MCF 10A (cell line): ENCODE data around the gene ME3. TPM values are rescaled to one million over a fixed set of nuclear protein-coding genes. Genes with fewer than 3 reads are reported as not detected.

ENCODE experiments used
- BruUV-seq: library from RNA; stranded (reverse); fragments of 400-500 nt; replicated peaks from 2 replicates; lab custom pipeline; 2021; lab: Mats Ljungman, UMichigan
- CTCF ChIA-PET: fragments of 300-600 bp; sonication (Branson Sonifier 250); formaldehyde crosslinking; extraction: SDS; loops from one replicate; lab custom pipeline; 2021; ENCODE audit warnings: antibody characterized with exemption, inconsistent platforms; lab: Yijun Ruan, JAX
- POLR2A ChIA-PET: fragments of 300-600, 350-650 bp; sonication (Branson Sonifier 250); formaldehyde crosslinking; extraction: SDS; loops from one replicate; lab custom pipeline; 2020; ENCODE audit warnings: antibody characterized with exemption, inconsistent platforms; lab: Yijun Ruan, JAX
- DNase-seq: peaks from one replicate; pipeline ENCODE4 v3.0.0-alpha.2; 2018; ENCODE audit not compliant: unreplicated experiment
- H3K27ac Mint-ChIP-seq: one replicate; pipeline ENCODE4 v1.8.0; 2022; ENCODE audit warnings: mild to moderate bottlenecking, low read depth, mixed read lengths; ENCODE audit not compliant: unreplicated experiment
- H3K27me3 Mint-ChIP-seq: one replicate; pipeline ENCODE4 v1.8.0; 2022; ENCODE audit warnings: mixed read lengths; ENCODE audit not compliant: insufficient read depth, unreplicated experiment
- H3K36me3 Mint-ChIP-seq: one replicate; pipeline ENCODE4 v1.8.0; 2022; ENCODE audit warnings: mild to moderate bottlenecking, moderate library complexity, mixed read lengths; ENCODE audit not compliant: insufficient read depth, unreplicated experiment
- H3K4me1 Mint-ChIP-seq: one replicate; pipeline ENCODE4 v1.8.0; 2022; ENCODE audit warnings: mixed read lengths; ENCODE audit not compliant: insufficient read depth, unreplicated experiment
- H3K4me3 Mint-ChIP-seq: one replicate; pipeline ENCODE4 v1.8.0; 2022; ENCODE audit warnings: mild to moderate bottlenecking, moderate library complexity, mixed read lengths; ENCODE audit not compliant: unreplicated experiment
- H3K9me3 Mint-ChIP-seq: one replicate; pipeline ENCODE4 v1.8.0; 2022; ENCODE audit warnings: mixed read lengths; ENCODE audit not compliant: unreplicated experiment
- intact Hi-C: fragments of 100-400 bp; cut with micrococcal nuclease; formaldehyde crosslinking; loops from 2 replicates; pipeline ENCODE4 v1.14.1; 2022
- total RNA-seq: library from RNA; stranded (reverse); gene quantifications from 2 replicates; pipeline ENCODE4 v1.2.3, GENCODE V29; 2022
- TF ChIP-seq, protein P1 (sequence below): fragments of 200-600 bp; IDR thresholded peaks from one replicate; pipeline ENCODE4 v1.8.0; 2022; ENCODE audit warnings: antibody characterized with exemption, mild to moderate bottlenecking; ENCODE audit not compliant: unreplicated experiment

The ME3 gene
- total RNA-seq, 1 experiment from 2014 or later = not detected

DNA sequence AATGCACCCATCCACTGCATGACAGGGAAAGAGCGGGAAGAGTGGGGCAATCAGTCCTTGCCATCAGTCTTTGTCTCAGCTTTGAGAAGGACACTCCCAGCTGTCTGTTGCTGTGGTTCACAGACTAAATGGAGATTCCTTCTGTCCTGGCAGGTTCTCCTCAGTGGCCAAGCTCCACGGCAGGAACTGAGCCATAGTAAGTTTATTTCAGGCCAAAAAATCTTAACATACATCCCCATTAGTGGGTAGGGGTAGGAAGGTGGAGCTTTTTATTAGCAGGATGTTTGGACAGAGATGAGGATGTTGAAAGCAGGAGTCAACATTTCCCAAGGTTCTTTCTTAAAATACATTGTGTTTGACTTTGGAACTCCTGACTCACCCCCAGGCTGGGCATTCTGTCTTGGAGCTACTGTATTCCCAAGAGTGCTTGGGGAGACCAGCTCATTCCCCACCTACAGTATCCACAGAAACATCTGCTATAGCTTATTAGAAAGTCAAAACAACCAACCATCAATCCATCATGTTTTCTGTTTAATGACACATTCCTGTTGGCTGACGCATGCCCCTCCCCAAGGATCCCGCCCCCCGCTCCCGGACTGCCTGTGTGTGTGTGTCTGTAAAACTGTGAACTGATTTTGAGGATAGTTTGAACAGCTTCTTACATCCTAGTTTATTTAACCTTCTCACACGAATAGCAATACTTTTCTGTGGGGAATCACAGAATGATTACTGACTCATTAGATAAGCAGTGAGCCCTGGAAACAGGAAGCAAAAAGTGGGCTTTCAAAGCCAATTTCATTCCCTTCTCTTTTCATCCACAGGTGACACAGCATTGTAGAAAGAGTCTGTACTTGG lies 188.2 kb downstream of the ME3 start:
- DNase-seq = peak; percentile 88
- no peaks in the 10 kb centered on the region for H3K9me3 Mint-ChIP-seq
- ChIA-PET CTCF (interaction anchor here (0.6 to 3.7 kb wide), 9 partner anchors 12 to 134 kb away, joined by 3 to 18 read pairs (median 3); no protein-coding TSS in a partner anchor), POLR2A (interaction anchor here (1.0 to 1.2 kb wide), 5 partner anchors 14 to 75 kb away, joined by 3 read pairs; no protein-coding TSS in a partner anchor)
- peak overlapping the region; percentile 39 for H3K27ac Mint-ChIP-seq
- TF ChIP-seq, protein P1, sequence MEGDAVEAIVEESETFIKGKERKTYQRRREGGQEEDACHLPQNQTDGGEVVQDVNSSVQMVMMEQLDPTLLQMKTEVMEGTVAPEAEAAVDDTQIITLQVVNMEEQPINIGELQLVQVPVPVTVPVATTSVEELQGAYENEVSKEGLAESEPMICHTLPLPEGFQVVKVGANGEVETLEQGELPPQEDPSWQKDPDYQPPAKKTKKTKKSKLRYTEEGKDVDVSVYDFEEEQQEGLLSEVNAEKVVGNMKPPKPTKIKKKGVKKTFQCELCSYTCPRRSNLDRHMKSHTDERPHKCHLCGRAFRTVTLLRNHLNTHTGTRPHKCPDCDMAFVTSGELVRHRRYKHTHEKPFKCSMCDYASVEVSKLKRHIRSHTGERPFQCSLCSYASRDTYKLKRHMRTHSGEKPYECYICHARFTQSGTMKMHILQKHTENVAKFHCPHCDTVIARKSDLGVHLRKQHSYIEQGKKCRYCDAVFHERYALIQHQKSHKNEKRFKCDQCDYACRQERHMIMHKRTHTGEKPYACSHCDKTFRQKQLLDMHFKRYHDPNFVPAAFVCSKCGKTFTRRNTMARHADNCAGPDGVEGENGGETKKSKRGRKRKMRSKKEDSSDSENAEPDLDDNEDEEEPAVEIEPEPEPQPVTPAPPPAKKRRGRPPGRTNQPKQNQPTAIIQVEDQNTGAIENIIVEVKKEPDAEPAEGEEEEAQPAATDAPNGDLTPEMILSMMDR = no peak
- intact Hi-C loops = loop anchor here (5.0 kb wide), 1 partner anchor 38 kb away; no protein-coding TSS in a partner anchor
- BruUV-seq = no TSS peak
- H3K27me3 Mint-ChIP-seq = no peaks in the 10 kb centered on the region
- no peak overlapping the region for H3K4me3 Mint-ChIP-seq
- peaks cover 36% of the 10 kb centered on the region for H3K4me1 Mint-ChIP-seq
- H3K36me3 Mint-ChIP-seq = peaks cover 6% of the 10 kb centered on the region

DNA sequence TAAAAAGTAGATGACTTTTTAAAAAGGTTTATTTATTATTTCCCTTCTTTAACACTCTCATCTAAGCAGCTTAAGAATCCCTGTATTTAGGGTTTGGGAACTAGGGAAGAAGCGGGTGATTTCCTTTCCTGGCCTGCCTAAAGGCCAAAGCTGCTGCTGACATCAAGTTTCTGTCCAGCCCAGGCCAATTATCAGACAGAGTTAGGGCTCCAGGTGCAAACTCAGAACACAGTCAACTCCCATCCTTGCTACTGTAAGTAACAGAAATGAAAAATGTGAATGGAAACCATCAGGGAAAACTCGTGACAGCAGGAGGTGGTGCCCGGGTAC lies 188.8 kb downstream of the ME3 start:
- BruUV-seq = no TSS peak
- peaks cover 6% of the 10 kb centered on the region for H3K36me3 Mint-ChIP-seq
- peak overlapping the region; percentile 39 for H3K27ac Mint-ChIP-seq
- intact Hi-C loops = loop anchor here (5.0 kb wide), 1 partner anchor 39 kb away; no protein-coding TSS in a partner anchor
- TF ChIP-seq, protein P1 = no peak
- no peak for DNase-seq
- no peak overlapping the region for H3K4me3 Mint-ChIP-seq
- ChIA-PET CTCF (interaction anchor here (0.6 to 3.7 kb wide), 6 partner anchors 18 to 135 kb away, joined by 3 to 18 read pairs (median 4); no protein-coding TSS in a partner anchor), POLR2A (interaction anchor here (1.0 to 1.2 kb wide), 5 partner anchors 13 to 76 kb away, joined by 3 read pairs; no protein-coding TSS in a partner anchor)
- H3K27me3 Mint-ChIP-seq = no peaks in the 10 kb centered on the region
- no peaks in the 10 kb centered on the region for H3K9me3 Mint-ChIP-seq
- H3K4me1 Mint-ChIP-seq = peaks cover 36% of the 10 kb centered on the region

DNA sequence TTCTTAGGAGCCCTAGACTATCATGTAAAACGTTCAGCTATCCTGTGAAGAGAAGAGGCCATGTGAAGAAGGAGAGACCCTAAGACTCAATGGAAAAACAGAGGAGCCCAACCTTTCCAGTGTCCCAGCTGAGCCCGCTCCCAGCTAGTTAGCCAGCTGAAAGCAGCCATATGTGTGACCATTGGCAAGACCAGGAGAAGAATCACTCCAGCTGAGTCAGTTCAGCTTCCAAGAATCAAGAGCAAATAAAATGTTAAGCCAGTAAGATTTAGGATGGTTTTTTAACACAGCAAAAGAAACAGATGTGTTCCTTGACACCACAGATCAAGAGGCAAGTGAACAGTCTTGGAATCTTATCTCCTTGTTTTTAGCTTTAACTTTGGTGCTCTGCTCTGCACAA lies 189.7 kb downstream of the ME3 start:
- TF ChIP-seq, protein P1 = no peak
- ChIA-PET CTCF (interaction anchor here (1.1 to 3.7 kb wide), 3 partner anchors 13 to 28 kb away, joined by 3 to 17 read pairs (median 4); no protein-coding TSS in a partner anchor), POLR2A (interaction anchor here (0.6 to 1.2 kb wide), 2 partner anchors 16 to 78 kb away, joined by 3 read pairs; no protein-coding TSS in a partner anchor)
- intact Hi-C loops = loop anchor here (5.0 kb wide), 1 partner anchor 40 kb away; no protein-coding TSS in a partner anchor
- no TSS peak for BruUV-seq
- no peaks in the 10 kb centered on the region for H3K9me3 Mint-ChIP-seq
- no peaks in the 10 kb centered on the region for H3K36me3 Mint-ChIP-seq
- no peak for DNase-seq
- no peaks in the 10 kb centered on the region for H3K27me3 Mint-ChIP-seq
- H3K27ac Mint-ChIP-seq = peak overlapping the region; percentile 39
- H3K4me1 Mint-ChIP-seq = peaks cover 36% of the 10 kb centered on the region
- H3K4me3 Mint-ChIP-seq = no peak overlapping the region

DNA sequence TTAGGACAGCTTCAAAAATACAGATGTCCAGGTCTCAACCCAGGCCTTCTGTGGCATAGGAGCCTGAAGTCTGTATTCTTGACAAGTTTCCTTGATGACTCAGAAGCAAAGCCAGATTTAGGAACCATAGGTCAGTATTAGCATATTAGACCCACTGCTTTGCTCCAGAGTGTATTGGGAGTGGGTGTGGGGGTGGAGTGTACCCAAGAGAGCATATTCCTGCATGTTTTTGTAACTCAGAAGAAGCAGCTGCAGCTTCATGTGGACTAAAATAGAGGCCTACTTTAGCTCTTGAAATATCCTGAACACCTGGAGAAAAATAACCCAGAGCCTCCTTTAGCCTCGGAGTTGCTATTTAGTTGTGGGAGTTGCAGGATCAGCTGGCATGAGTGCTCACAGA lies 191.0 kb downstream of the ME3 start:
- no TSS peak for BruUV-seq
- Mint-ChIP-seq H3K36me3 (no peaks in the 10 kb centered on the region), H3K9me3 (no peaks in the 10 kb centered on the region), H3K27me3 (no peaks in the 10 kb centered on the region), H3K4me1 (peaks cover 36% of the 10 kb centered on the region), H3K4me3 (no peak overlapping the region), H3K27ac (no peak overlapping the region)
- ChIA-PET CTCF (interaction anchor here (0.5 to 1.5 kb wide), 2 partner anchors 13 to 15 kb away, joined by 4 to 6 read pairs; no protein-coding TSS in a partner anchor), POLR2A (interaction anchor here (0.7 kb wide), 1 partner anchor 853 kb away, joined by 3 read pairs; the partner anchor contains the start of gene TMEM126B)
- intact Hi-C loops = loop anchor here (5.0 kb wide), 1 partner anchor 41 kb away; no protein-coding TSS in a partner anchor
- no peak for DNase-seq
- TF ChIP-seq, protein P1 = no peak
